ENCODE results near the gene SUMO3.

Gene SUMO3

DNA sequence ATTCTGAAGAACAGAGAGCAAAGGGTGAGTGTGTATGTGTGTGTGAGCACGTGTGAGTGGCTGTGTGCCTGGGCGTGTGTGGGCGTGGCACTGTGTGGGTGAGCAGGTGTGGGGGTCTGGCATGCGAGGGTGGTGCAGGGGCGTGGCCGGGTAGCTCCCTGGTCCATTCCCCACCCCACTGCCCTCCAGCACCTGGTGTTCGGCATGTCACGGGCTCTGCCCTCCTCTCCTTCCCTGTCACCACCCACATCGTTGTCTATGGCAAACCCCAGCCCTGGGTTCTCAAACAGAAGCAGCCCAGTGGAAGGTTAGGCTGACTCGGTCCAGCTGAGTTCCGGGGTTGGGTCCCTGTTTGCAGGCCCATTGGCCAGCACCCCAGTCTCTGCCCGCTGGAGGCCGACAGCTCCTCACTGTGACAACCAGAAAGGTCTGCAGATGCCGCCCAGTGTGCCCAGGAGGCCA lies 56.1 kb downstream of the SUMO3 start:
- no peaks in the 10 kb centered on the region for H3K9me3 ChIP-seq (replicated peaks; ENCODE audit: insufficient read depth, low read length)
- peaks cover 61% of the 10 kb centered on the region for H3K27me3 ChIP-seq (replicated peaks; ENCODE audit: insufficient read depth, low read length)
- no peaks in the 10 kb centered on the region for H3K9me2 ChIP-seq (replicated peaks; ENCODE audit: insufficient read depth, low read length)
- H3K36me3 ChIP-seq (replicated peaks; ENCODE audit: insufficient read depth, low read length), result no peaks in the 10 kb centered on the region
- no peaks in the 10 kb centered on the region for H3K79me2 ChIP-seq (ENCODE audit: low read length)
- no peaks in the 10 kb centered on the region for H4K20me1 ChIP-seq (ENCODE audit: insufficient read depth, low read length)
- no peak for DNase-seq
- H3K9ac ChIP-seq (ENCODE audit: low read length), result no peak overlapping the region
- H2AFZ ChIP-seq (ENCODE audit: low read length), result no peak overlapping the region
- no peaks in the 10 kb centered on the region for H3F3A ChIP-seq (ENCODE audit: insufficient read depth, low read length)
- H3K4me1 ChIP-seq (ENCODE audit: low read length), result no peaks in the 10 kb centered on the region; the same call in 1 of the 2 replicates
- no peak overlapping the region for H3K4me2 ChIP-seq (ENCODE audit: low read depth, low read length)
- H3K4me3 ChIP-seq (ENCODE audit: low read length), result no peak overlapping the region
- TF ChIP-seq EZH2phosphoT487 (IDR thresholded peaks at IDR 0.05; ENCODE audit: low read length) (no peak), EZH2 (optimal IDR thresholded peaks at IDR 0.05; ENCODE audit: low read depth, low read length) (no peak)
- TF ChIP-seq, protein P1, sequence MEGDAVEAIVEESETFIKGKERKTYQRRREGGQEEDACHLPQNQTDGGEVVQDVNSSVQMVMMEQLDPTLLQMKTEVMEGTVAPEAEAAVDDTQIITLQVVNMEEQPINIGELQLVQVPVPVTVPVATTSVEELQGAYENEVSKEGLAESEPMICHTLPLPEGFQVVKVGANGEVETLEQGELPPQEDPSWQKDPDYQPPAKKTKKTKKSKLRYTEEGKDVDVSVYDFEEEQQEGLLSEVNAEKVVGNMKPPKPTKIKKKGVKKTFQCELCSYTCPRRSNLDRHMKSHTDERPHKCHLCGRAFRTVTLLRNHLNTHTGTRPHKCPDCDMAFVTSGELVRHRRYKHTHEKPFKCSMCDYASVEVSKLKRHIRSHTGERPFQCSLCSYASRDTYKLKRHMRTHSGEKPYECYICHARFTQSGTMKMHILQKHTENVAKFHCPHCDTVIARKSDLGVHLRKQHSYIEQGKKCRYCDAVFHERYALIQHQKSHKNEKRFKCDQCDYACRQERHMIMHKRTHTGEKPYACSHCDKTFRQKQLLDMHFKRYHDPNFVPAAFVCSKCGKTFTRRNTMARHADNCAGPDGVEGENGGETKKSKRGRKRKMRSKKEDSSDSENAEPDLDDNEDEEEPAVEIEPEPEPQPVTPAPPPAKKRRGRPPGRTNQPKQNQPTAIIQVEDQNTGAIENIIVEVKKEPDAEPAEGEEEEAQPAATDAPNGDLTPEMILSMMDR (IDR thresholded peaks at IDR 0.05; ENCODE audit: low read length), result no peak
- H3K27ac ChIP-seq (ENCODE audit: low read length), result no peak overlapping the region

- no peaks in the 10 kb centered on the region; the same call in 1 of the 2 replicates for H3K4me1 ChIP-seq (ENCODE audit: low read length)
- H3K9me2 ChIP-seq (replicated peaks; ENCODE audit: insufficient read depth, low read length), result no peaks in the 10 kb centered on the region
- H4K20me1 ChIP-seq (ENCODE audit: insufficient read depth, low read length), result no peaks in the 10 kb centered on the region
- peaks cover 67% of the 10 kb centered on the region for H3K27me3 ChIP-seq (replicated peaks; ENCODE audit: insufficient read depth, low read length)
- no peak overlapping the region for H3K27ac ChIP-seq (ENCODE audit: low read length)
- no peak overlapping the region for H2AFZ ChIP-seq (ENCODE audit: low read length)
- H3F3A ChIP-seq (ENCODE audit: insufficient read depth, low read length), result no peaks in the 10 kb centered on the region
- TF ChIP-seq, protein P1 (IDR thresholded peaks at IDR 0.05; ENCODE audit: low read length), result peak; percentile 71
- TF ChIP-seq EZH2phosphoT487 (IDR thresholded peaks at IDR 0.05; ENCODE audit: low read length), result no peak
- no peaks in the 10 kb centered on the region for H3K79me2 ChIP-seq (ENCODE audit: low read length)
- H3K36me3 ChIP-seq (replicated peaks; ENCODE audit: insufficient read depth, low read length), result no peaks in the 10 kb centered on the region
- H3K4me3 ChIP-seq (ENCODE audit: low read length), result no peak overlapping the region
- H3K9me3 ChIP-seq (replicated peaks; ENCODE audit: insufficient read depth, low read length), result no peaks in the 10 kb centered on the region
- H3K9ac ChIP-seq (ENCODE audit: low read length), result no peak overlapping the region
- H3K4me2 ChIP-seq (ENCODE audit: low read depth, low read length), result no peak overlapping the region
- DNase-seq, result peak; percentile 41
These were observed 56.7 kb downstream of the SUMO3 start for GRCh38 chr21:44761011-44761729.

DNA sequence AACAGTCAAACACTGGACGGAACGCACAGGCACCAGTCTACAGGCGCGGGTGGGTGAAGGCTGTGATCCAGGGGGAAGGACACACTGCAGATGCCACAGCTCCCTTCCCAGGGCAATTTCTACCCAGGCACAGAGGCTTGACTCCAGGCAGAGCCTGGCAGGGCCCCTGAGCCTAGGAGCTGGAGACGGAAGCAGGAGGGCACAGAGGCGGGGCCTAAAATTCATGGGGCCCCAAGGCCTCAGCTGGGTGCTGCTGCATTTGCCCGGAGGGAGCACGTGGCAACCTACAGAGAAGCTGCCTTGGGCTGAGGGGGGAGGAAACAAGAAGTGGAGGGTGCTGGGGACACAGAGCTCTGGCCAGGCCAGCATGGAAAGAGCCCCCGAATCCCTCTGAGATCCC lies 57.5 kb downstream of the SUMO3 start:
- TF ChIP-seq EZH2phosphoT487 (IDR thresholded peaks at IDR 0.05; ENCODE audit: low read length), result no peak
- TF ChIP-seq, protein P1 (IDR thresholded peaks at IDR 0.05; ENCODE audit: low read length), result no peak
- DNase-seq, result no peak
- Histone ChIP-seq H3K4me1 (ENCODE audit: low read length) (no peaks in the 10 kb centered on the region; the same call in 1 of the 2 replicates), H3K4me3 (ENCODE audit: low read length) (no peak overlapping the region), H3K36me3 (replicated peaks; ENCODE audit: insufficient read depth, low read length) (no peaks in the 10 kb centered on the region), H3K4me2 (ENCODE audit: low read depth, low read length) (no peak overlapping the region), H3K9ac (ENCODE audit: low read length) (no peak overlapping the region), H3F3A (ENCODE audit: insufficient read depth, low read length) (no peaks in the 10 kb centered on the region), H3K27me3 (replicated peaks; ENCODE audit: insufficient read depth, low read length) (peaks cover 75% of the 10 kb centered on the region), H3K79me2 (ENCODE audit: low read length) (no peaks in the 10 kb centered on the region), H2AFZ (ENCODE audit: low read length) (no peak overlapping the region), H3K27ac (ENCODE audit: low read length) (no peak overlapping the region), H3K9me2 (replicated peaks; ENCODE audit: insufficient read depth, low read length) (no peaks in the 10 kb centered on the region), H3K9me3 (replicated peaks; ENCODE audit: insufficient read depth, low read length) (no peaks in the 10 kb centered on the region), H4K20me1 (ENCODE audit: insufficient read depth, low read length) (no peaks in the 10 kb centered on the region)

Data from MM.1S (cell line).